Measurements from ENCODE around the gene PHF10. TPM values are rescaled to one million over a fixed set of nuclear protein-coding genes. Genes with fewer than 3 reads are reported as not detected.
A peak's percentile ranks its signal among the peaks of the same experiment; 100 is the strongest.

The PHF10 gene
- total RNA-seq, 4 donors from 2014 or later: 32.7 to 42.8 (median 37.0) TPM

DNA sequence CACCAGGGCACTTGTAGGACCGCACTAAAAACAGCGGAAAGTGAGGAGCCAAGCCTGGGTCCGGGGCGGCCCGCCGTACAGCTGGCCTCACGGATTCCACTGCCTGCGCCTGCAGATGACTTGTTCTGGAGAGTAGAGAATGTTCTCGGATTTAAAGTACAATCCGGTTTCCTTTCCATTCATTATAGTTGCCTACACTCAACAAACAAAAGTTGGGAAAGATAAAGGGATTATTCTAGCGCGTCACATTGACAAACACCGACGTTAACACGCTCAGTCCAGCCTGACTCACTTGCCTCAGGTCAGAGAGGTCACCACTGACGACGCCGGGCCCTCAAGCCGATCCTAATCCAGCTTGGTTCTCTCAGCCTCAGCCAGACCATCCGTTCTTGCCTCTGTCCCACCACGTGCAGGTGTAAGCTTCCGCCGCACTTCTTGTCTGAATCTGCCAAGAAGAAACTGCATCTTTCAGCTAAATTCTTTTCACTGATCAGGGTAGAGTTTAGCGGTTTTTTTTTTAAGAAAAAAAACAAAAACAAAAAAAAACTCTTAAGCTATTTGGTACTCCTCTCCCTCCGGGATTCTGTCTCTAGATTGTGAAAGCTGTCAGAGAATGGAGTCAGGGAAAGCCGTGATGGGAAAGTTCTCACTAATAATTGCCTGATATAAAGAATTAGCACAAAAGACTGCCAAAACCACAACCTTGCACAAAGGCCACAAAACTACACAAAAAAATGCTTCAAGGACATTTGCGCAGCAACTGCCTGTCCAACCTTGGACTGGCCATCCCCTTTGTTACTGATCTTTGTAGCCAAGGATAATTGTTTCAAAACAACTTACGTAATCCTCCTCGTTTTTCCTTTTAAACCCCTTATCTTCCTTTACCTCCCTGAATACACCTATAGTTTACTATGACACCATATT is 1.1 kb upstream of the PHF10 start:
- DNase-seq (ENCODE audit: low spot score in 2 of 2): peak; percentile 54 to 91
- TF ChIP-seq POLR2A (IDR thresholded peaks at IDR 0.05) (no peak), CTCF (IDR thresholded peaks at IDR 0.05) (no peak)
- intact Hi-C loops (cut with DNase I; ENCODE audit: low total_unique reads): no loop called here
- H3K4me3 ChIP-seq (ENCODE audit: low read depth, poor library complexity, severe bottlenecking): peak overlapping the region; percentile 61
- 22 to 28% methylated on average over 28 to 29 of the region's 29 CpGs for WGBS, 2 donors

DNA sequence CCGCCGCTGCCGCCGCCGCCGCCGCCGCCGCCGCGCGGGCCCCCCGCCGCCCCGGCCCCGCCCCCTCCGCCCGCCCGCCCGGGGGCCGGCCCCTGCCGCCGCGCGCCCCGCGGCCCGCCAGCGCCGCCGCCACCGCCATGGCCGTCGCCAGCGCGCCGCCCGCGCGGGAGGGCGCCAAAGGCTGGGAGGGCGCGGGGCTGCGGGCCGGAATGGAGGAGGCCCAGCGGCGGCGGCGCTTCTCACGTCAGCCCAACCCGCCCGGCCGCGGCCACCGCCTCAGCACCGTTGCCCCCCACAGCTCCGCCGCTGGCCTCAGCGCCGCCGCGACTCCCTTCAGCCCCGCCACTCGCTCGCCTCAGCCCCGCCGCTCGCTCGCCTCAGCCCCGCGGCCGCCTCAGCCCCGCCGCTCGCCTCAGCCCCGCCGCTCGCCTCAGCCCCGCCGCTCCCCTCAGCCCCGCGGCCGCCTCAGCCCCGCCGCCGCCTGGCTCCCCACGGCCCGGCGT is 258 bp downstream of the PHF10 start:
- H3K4me3 ChIP-seq (ENCODE audit: low read depth, poor library complexity, severe bottlenecking): no peak overlapping the region
- intact Hi-C loops (cut with DNase I; ENCODE audit: low total_unique reads): no loop called here
- DNase-seq (ENCODE audit: low spot score in 2 of 2): no peak
- TF ChIP-seq POLR2A (IDR thresholded peaks at IDR 0.05) (no peak), CTCF (IDR thresholded peaks at IDR 0.05) (no peak)
- 0 to 1% methylated on average over 4 to 14 of the region's 89 CpGs for WGBS, 2 donors

- 0 to 1% methylated on average over 28 to 40 of the region's 70 CpGs for WGBS, 2 donors
- peak overlapping the region; percentile 77 for H3K4me3 ChIP-seq (ENCODE audit: low read depth, poor library complexity, severe bottlenecking)
- peak; percentile 57 to 96 for DNase-seq (ENCODE audit: low spot score in 2 of 2)
- TF ChIP-seq CTCF (IDR thresholded peaks at IDR 0.05) (no peak), POLR2A (IDR thresholded peaks at IDR 0.05) (no peak)
- intact Hi-C loops (cut with DNase I; ENCODE audit: low total_unique reads): no loop called here
Measured at GRCh38 chr6:169723200-169723909, 945 bp downstream of the PHF10 start.

DNA sequence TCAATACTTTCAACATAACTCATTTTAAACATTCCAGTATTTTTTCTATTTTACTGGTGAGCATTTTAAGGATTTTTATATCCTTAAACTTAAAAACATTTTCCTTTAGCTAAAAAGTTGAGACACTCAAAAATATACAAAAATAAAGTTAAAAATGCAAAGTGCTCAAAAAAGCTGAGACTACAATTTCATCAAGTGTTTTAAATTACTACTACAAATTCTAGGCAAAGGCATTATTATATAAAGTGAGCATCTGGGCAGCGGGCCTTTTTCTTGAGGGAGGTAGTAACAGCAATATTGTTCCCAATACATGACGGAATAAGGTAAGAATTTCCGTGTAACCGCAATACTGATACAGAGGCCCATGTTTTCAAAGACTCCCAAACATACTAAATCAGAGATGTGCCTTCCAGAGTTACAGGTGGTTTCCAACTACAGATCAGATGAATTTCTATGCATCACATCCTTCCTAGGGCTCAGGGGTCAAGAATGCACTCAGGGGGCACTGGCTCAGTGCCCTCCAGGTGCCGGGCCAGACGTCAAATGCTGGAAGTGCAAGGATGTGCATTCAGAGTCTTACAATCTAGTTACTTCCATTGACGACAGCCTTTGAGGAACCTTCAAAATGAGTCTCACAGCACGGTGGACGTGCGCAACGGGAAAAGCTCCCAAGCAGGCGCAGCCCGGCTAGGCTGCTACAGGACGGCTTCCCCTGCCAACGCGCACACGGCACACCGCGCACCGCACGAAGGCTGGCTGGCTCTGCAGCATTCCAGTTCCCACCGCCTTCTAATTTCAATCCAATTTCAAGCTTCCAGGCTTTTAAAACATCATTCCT is 1.7 kb downstream of the PHF10 start:
- WGBS, 2 donors: 2 to 3% methylated on average over 20 to 22 of the region's 22 CpGs
- TF ChIP-seq CTCF (IDR thresholded peaks at IDR 0.05) (no peak), POLR2A (IDR thresholded peaks at IDR 0.05) (no peak)
- peak in 1 of 2 donors; percentile 89 for DNase-seq (ENCODE audit: low spot score in 2 of 2)
- intact Hi-C loops (cut with DNase I; ENCODE audit: low total_unique reads): no loop called here
- peak overlapping the region; percentile 77 for H3K4me3 ChIP-seq (ENCODE audit: low read depth, poor library complexity, severe bottlenecking)

- 85 to 91% methylated on average over 3 of the region's 3 CpGs for WGBS, 2 donors
- H3K4me3 ChIP-seq (ENCODE audit: low read depth, poor library complexity, severe bottlenecking): no peak overlapping the region
- DNase-seq (ENCODE audit: low spot score in 2 of 2): no peak
- intact Hi-C loops (cut with DNase I; ENCODE audit: low total_unique reads): no loop called here
- no peak for TF ChIP-seq POLR2A (IDR thresholded peaks at IDR 0.05)
- no peak for TF ChIP-seq CTCF (IDR thresholded peaks at IDR 0.05)
Measured at GRCh38 chr6:169720207-169720855, 4.0 kb downstream of the PHF10 start.

Measured in lower leg skin (tissue), 4 donors.